GM10248 (cell line): Measurements from ENCODE around the gene EOGT.

Experiments used
- CTCF ChIA-PET: fragments of 300-600 bp; sonication (Branson Sonifier 250); formaldehyde crosslinking; extraction: SDS; loops from one replicate; lab custom pipeline; 2021; ENCODE audit warnings: antibody characterized with exemption; lab: Yijun Ruan, JAX
- POLR2A ChIA-PET: fragments of 350-650 bp; sonication (Branson Sonifier 250); formaldehyde crosslinking; extraction: SDS; loops from one replicate; lab custom pipeline; 2020; ENCODE audit warnings: antibody characterized with exemption; lab: Yijun Ruan, JAX
- DNase-seq: peaks from one replicate; pipeline ENCODE4 v3.0.0; 2012; ENCODE audit errors: extremely low spot score
- TF ChIP-seq, protein P1 (sequence below): IDR thresholded peaks from 2 replicates; pipeline ENCODE4 v1.5.1; 2012; ENCODE audit warnings: mild to moderate bottlenecking, low read depth; ENCODE audit errors: extremely low read depth, missing control alignments, control extremely low read depth

Gene EOGT

DNA sequence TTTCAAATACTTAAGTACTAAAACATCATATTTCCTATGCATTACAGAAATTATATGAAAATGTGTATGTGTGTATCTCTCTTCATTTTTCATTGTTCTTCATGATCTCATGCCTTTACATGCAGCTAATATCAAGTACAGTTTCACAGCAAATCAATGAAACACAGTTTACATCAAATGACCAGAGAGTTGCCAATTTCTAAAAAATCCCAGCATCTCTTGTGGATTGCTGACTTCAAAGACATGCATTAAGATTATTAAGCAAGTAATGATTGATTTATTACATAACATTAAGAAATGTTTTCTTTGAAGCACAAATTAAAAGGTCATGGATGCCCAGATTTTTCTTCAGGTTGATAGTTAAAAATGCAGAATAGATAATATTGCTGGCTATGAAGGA lies 50.1 kb downstream of the EOGT start:
- POLR2A ChIA-PET, result no interaction called here
- no peak for DNase-seq
- CTCF ChIA-PET, result no interaction called here
- TF ChIP-seq, protein P1, sequence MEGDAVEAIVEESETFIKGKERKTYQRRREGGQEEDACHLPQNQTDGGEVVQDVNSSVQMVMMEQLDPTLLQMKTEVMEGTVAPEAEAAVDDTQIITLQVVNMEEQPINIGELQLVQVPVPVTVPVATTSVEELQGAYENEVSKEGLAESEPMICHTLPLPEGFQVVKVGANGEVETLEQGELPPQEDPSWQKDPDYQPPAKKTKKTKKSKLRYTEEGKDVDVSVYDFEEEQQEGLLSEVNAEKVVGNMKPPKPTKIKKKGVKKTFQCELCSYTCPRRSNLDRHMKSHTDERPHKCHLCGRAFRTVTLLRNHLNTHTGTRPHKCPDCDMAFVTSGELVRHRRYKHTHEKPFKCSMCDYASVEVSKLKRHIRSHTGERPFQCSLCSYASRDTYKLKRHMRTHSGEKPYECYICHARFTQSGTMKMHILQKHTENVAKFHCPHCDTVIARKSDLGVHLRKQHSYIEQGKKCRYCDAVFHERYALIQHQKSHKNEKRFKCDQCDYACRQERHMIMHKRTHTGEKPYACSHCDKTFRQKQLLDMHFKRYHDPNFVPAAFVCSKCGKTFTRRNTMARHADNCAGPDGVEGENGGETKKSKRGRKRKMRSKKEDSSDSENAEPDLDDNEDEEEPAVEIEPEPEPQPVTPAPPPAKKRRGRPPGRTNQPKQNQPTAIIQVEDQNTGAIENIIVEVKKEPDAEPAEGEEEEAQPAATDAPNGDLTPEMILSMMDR, result no peak

DNA sequence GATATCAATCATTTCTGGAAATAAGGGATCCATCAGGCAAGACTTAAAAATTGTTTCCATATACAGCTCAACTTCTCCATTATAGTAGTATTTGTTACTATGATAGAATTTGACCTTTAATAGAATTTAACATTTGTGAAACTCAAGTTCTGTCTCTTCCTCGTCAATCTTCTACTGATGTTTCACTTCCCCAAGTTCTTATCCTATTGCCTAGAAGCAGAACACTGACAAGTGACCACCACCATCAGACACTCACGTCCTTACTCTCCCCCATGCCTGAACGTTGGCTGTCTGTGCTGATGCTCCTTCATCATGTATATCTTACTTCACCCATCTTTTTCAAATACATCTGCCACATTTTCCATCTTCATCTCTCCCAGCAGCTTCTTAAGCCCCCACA lies 54.6 kb downstream of the EOGT start:
- ChIA-PET POLR2A (no interaction called here), CTCF (no interaction called here)
- TF ChIP-seq, protein P1, result no peak
- DNase-seq, result no peak

DNA sequence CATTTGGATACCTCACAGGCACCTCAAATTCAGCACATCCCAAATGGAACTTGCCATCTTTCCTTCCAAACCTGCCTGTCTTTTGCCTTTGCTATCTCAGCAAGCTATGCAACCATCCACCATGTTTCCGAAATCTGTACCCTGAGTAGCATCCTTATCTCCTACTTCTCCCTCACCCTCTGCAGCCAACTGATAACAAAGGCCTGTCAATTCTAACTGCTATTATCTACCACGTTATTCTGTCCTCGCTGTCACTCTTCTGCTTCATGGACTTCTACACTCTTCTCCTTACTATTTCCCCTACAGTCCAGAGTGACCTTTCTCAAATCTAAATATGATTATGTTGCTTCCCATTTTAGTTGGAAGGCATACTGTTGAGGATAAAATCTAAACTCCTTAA lies 55.6 kb downstream of the EOGT start:
- POLR2A ChIA-PET, result no interaction called here
- TF ChIP-seq, protein P1, result no peak
- no peak for DNase-seq
- CTCF ChIA-PET, result interaction anchor here (1.6 kb wide), 1 partner anchor 33 kb away, joined by 3 read pairs; no protein-coding TSS in a partner anchor

DNA sequence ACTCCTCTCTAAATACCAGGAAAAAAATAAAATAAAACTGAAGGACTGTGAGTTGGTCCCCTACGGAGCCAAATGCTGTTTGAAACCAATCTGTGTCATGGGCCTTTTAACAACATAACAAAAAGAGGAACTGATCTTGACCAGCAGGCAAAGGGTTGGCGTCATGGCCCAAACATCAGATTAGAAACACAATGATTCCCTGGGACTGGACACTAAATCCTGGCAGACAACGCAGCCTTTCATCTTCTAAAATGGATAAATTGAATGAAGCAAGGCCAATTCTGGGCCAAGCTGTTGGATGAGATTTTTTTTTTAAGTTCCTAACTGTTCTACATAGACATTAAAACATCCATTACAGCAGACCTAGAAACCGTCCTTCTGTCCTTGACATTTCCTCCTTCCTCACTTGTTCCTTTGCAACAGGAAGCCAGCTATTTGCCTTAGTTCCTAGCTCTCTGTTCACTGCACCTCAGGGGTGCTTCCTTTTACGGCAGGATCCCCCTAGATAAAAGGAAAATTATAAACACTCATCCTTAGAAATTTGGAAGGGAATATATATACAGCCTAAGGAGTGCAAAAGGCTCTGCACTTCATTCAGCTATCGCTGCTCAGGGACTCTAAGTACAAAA lies 59.6 kb downstream of the EOGT start:
- no peak for DNase-seq
- CTCF ChIA-PET, result no interaction called here
- TF ChIP-seq, protein P1, result no peak
- POLR2A ChIA-PET, result no interaction called here

DNA sequence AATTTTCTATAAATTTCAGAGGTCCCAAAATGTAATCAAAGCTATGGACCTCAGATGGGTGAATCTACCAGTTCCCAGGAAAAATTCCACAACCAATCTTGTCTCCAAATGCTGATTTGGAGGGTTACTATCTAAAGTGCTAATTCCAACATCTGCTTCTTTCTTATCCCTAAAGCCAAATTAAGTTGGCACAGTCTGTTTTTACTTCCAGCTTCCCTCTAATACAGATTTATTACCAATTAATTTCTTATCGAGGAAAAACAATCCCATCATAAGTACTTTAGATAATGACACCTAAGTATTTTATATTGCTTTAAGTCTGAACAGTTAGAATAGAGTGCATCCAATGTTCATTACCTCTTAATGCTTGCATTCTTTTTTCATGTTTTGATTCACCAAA lies 68.3 kb downstream of the EOGT start:
- TF ChIP-seq, protein P1, result no peak
- POLR2A ChIA-PET, result no interaction called here
- CTCF ChIA-PET, result no interaction called here
- DNase-seq, result no peak

DNA sequence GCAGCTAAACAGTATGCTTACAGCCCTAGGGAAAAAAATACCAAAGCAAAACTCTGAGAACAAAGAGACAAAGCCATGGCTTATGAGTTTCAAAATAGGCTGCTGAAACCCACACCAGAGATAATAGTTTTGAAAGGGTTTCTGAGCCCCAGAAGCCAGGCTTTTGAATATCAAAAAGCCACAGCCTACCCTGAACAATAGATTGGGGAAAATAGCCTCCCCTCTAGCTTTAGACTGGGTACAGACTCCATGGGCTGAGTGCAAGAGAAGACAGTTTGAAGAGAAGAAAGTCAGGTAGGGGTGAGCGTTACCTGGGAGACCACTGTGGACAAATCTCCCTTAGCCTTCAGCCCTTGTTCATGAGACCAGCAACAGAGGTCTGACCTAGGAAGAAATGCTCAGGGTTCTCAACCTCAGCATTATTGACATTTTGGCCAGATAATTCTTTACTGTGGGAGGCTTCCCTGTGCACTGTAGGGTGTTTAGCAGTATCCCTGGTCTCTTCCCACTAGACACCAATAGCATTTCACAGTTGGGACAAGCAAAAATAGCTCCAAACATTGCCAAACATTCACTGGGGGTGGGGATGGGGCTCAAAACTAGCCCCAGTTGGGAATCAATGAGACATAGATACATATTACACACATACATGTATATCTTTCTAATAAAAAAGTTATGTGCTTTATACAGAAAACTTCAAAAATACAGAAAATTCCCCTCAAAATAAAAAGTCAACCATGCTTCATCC lies 69.6 kb downstream of the EOGT start:
- no peak for DNase-seq
- TF ChIP-seq, protein P1, result no peak
- ChIA-PET POLR2A (no interaction called here), CTCF (no interaction called here)
